Measurements from ENCODE around the gene COX20. TPM values are rescaled to one million over a fixed set of nuclear protein-coding genes. Genes with fewer than 3 reads are reported as not detected.

COX20 gene
- total and polyA plus RNA-seq, 2 of the 4 experiments (the other 2 are of a cell fraction): 13.3 to 27.0 TPM

GRCh38 chr1:244878681-244879080, 43.2 kb downstream of the COX20 start:
- Histone ChIP-seq H3K9me3 (ENCODE audit: control insufficient read depth, insufficient read depth, low read length) (no peaks in the 10 kb centered on the region), H3K27me3 (ENCODE audit: control insufficient read depth, insufficient read depth, low read length) (no peaks in the 10 kb centered on the region; the same call in 1 of the 2 replicates), H4K8ac (ENCODE audit: low read depth in 2 of 2, low read length in 2 of 2) (no peak overlapping the region), H3K56ac (ENCODE audit: extremely low read depth, insufficient read depth, low read length) (no peak overlapping the region), H2BK120ac (ENCODE audit: low read depth, low read length) (no peak overlapping the region), H3K14ac (replicated peaks; ENCODE audit: low read depth, low read length) (no peak overlapping the region), H3K36me3 (ENCODE audit: control insufficient read depth, insufficient read depth, low read length) (no peaks in the 10 kb centered on the region), H3K4me1 (ENCODE audit: control insufficient read depth, insufficient read depth, low read length) (no peaks in the 10 kb centered on the region), H4K91ac (ENCODE audit: insufficient read depth, low read depth, low read length) (no peak overlapping the region), H3K23ac (ENCODE audit: low read depth, low read length) (no peak overlapping the region), H2AK9ac (replicated peaks; ENCODE audit: low read depth, low read length, poor library complexity) (no peak overlapping the region), H4K20me1 (ENCODE audit: insufficient read depth, low read length) (no peaks in the 10 kb centered on the region), H3K9me1 (ENCODE audit: insufficient read depth, low read length) (no peaks in the 10 kb centered on the region), H2AK5ac (ENCODE audit: low read depth, low read length) (no peak overlapping the region), H2AFZ (replicated peaks; ENCODE audit: low read length, poor library complexity) (no peak overlapping the region), H3K79me1 (ENCODE audit: low read depth in 1 of 2, low read length in 2 of 2) (no peaks in the 10 kb centered on the region), H3K18ac (ENCODE audit: low read depth, low read length) (no peak overlapping the region), H4K5ac (ENCODE audit: low read depth, low read length) (no peak overlapping the region), H3K4me2 (ENCODE audit: low read depth, low read length) (no peak overlapping the region), H3K27ac (ENCODE audit: insufficient read depth, low read length) (no peak overlapping the region), H3K4me3 (ENCODE audit: insufficient read depth, low read depth, low read length) (no peak overlapping the region), H3K9ac (ENCODE audit: low read depth, low read length) (no peak overlapping the region), H2BK20ac (ENCODE audit: low read depth, low read length) (no peak overlapping the region), H3K4ac (ENCODE audit: low read depth, low read length) (no peak overlapping the region), H2BK5ac (ENCODE audit: low read depth, low read length, poor library complexity, severe bottlenecking) (no peak overlapping the region), H2BK15ac (ENCODE audit: low read depth, low read length) (no peak overlapping the region)
- intact Hi-C loops (cut with micrococcal nuclease) (no loop called here), in situ Hi-C loops (cut with MboI; ENCODE audit: low sequenced_read_pairs) (no loop called here), dilution Hi-C loops (cut with HindIII; ENCODE audit: low sequenced_read_pairs, unreplicated experiment) (no loop called here)
- ChIA-PET POLR2A (ENCODE audit: unreplicated experiment) (interaction anchor here (0.6 kb wide), 2 partner anchors 20 to 25 kb away, joined by 3 to 8 read pairs; no protein-coding TSS in a partner anchor), CTCF (interaction anchor here (0.6 to 1.2 kb wide), 3 partner anchors 15 to 669 kb away, joined by 3 to 4 read pairs (median 4); no protein-coding TSS in a partner anchor)
- no peak for ATAC-seq (ENCODE audit: low read depth)
- no TSS peak for BruUV-seq (replicated peaks)
- no CpG with 5 or more reads among the region's 5 CpGs for WGBS, 2 experiments (ENCODE audit: extremely low coverage in 2 of 2, insufficient read length in 1 of 2)
- TF ChIP-seq NFE2L2 (IDR thresholded peaks at IDR 0.05; ENCODE audit: low read depth, low read length) (no peak), CHD1 (IDR thresholded peaks at IDR 0.05; ENCODE audit: low read depth, low read length) (no peak), MAZ (IDR thresholded peaks at IDR 0.05; ENCODE audit: borderline replicate concordance, low read depth, low read length) (no peak), POLR2A (IDR thresholded peaks at IDR 0.05; ENCODE audit: low read depth, low read length) (no peak), RCOR1 (IDR thresholded peaks at IDR 0.05; ENCODE audit: insufficient replicate concordance, low read length) (no peak), RFX5 (IDR thresholded peaks at IDR 0.05; ENCODE audit: low read depth, low read length) (no peak), CEBPB (IDR thresholded peaks at IDR 0.05; ENCODE audit: low read depth, low read length) (no peak), RAD21 (IDR thresholded peaks at IDR 0.05; ENCODE audit: low read length) (no peak), MXI1 (IDR thresholded peaks at IDR 0.05; ENCODE audit: borderline replicate concordance, low read depth, low read length) (no peak), SMC3 (IDR thresholded peaks at IDR 0.05; ENCODE audit: low read depth, low read length) (no peak), BHLHE40 (IDR thresholded peaks at IDR 0.05; ENCODE audit: low read depth, low read length) (no peak), ELK1 (IDR thresholded peaks at IDR 0.05; ENCODE audit: borderline replicate concordance, low read depth, low read length) (no peak), MAFK (IDR thresholded peaks at IDR 0.05; ENCODE audit: low read depth, low read length) (no peak), FOS (IDR thresholded peaks at IDR 0.05; ENCODE audit: low read depth, low read length) (no peak)
- TF ChIP-seq, protein P1, sequence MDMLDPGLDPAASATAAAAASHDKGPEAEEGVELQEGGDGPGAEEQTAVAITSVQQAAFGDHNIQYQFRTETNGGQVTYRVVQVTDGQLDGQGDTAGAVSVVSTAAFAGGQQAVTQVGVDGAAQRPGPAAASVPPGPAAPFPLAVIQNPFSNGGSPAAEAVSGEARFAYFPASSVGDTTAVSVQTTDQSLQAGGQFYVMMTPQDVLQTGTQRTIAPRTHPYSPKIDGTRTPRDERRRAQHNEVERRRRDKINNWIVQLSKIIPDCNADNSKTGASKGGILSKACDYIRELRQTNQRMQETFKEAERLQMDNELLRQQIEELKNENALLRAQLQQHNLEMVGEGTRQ (IDR thresholded peaks at IDR 0.05; ENCODE audit: low read depth, low read length): no peak
- TF ChIP-seq, protein P2, sequence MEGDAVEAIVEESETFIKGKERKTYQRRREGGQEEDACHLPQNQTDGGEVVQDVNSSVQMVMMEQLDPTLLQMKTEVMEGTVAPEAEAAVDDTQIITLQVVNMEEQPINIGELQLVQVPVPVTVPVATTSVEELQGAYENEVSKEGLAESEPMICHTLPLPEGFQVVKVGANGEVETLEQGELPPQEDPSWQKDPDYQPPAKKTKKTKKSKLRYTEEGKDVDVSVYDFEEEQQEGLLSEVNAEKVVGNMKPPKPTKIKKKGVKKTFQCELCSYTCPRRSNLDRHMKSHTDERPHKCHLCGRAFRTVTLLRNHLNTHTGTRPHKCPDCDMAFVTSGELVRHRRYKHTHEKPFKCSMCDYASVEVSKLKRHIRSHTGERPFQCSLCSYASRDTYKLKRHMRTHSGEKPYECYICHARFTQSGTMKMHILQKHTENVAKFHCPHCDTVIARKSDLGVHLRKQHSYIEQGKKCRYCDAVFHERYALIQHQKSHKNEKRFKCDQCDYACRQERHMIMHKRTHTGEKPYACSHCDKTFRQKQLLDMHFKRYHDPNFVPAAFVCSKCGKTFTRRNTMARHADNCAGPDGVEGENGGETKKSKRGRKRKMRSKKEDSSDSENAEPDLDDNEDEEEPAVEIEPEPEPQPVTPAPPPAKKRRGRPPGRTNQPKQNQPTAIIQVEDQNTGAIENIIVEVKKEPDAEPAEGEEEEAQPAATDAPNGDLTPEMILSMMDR (conservative IDR thresholded peaks at IDR 0.05; ENCODE audit: low read depth, low read length): no peak
- DNase-seq: no peak

All from IMR-90 (cell line).